HepG2 (cell line): ENCODE measurements around the gene NTM.

Source experiments
- ATF1 ChIP-seq: IDR thresholded peaks from 2 replicates; pipeline ENCODE4 v1.6.1; 2016; ENCODE audit warnings: mild to moderate bottlenecking, control low read depth
- CENPT ChIP-seq: sonication (generic); formaldehyde crosslinking; IDR thresholded peaks from 2 replicates; pipeline ENCODE4 v1.8.0; 2022; ENCODE audit warnings: low read depth, mild to moderate bottlenecking, moderate library complexity, missing genetic modification reagents
- CREB1 ChIP-seq, 2 experiments: fragments of 450-650 bp in 1 of 2; IDR thresholded peaks; 2 replicates each; pipeline ENCODE4 v1.6.1; 2016 to 2017; ENCODE audit warnings: control low read depth in 1 of 2, mild to moderate bottlenecking in 1 of 2, missing compliant biosample characterization in 1 of 2, missing genetic modification characterization in 1 of 2
- ELF1 ChIP-seq: sonication (generic); formaldehyde crosslinking; IDR thresholded peaks from 2 replicates; pipeline ENCODE4 v1.4.0; 2020; ENCODE audit warnings: missing genetic modification reagents
- FOSL1 ChIP-seq: sonication (generic); formaldehyde crosslinking; IDR thresholded peaks from 2 replicates; pipeline ENCODE4 v1.9.0; 2021; ENCODE audit warnings: missing genetic modification reagents, borderline replicate concordance
- POLR2AphosphoS5 ChIP-seq: IDR thresholded peaks from 2 replicates; pipeline ENCODE4 v1.6.1; 2012; ENCODE audit warnings: low read depth, low read length
- ZNF644 ChIP-seq: IDR thresholded peaks from 2 replicates; pipeline ENCODE4 v1.6.1; 2016; ENCODE audit warnings: low read depth
- TF ChIP-seq, protein P1 (sequence below): sonication (generic); formaldehyde crosslinking; IDR thresholded peaks from 2 replicates; pipeline ENCODE4 v1.5.0; 2020; ENCODE audit warnings: mild to moderate bottlenecking, missing genetic modification reagents, moderate library complexity
- TF ChIP-seq, protein P2 (sequence below), 2 experiments: sonication (generic) in 1 of 2; formaldehyde crosslinking in 1 of 2; IDR thresholded peaks; 2 replicates each; pipeline versions ENCODE4 v1.5.1 to v1.6.1; 2011 to 2020; ENCODE audit warnings: borderline replicate concordance in 1 of 2, low read depth in 1 of 2, low read length in 1 of 2, mild to moderate bottlenecking in 1 of 2, missing genetic modification reagents in 1 of 2, moderate library complexity in 1 of 2
- TF ChIP-seq, protein P3 (sequence below): sonication (generic); formaldehyde crosslinking; IDR thresholded peaks from 2 replicates; pipeline ENCODE4 v1.4.0; 2020; ENCODE audit warnings: missing genetic modification reagents; ENCODE audit errors: not compliant biosample characterization
- TF ChIP-seq, protein P4 (sequence below): sonication (generic); formaldehyde crosslinking; IDR thresholded peaks from 2 replicates; pipeline ENCODE4 v1.4.0; 2020; ENCODE audit warnings: missing genetic modification reagents
- TF ChIP-seq, protein P5 (sequence below): sonication (generic); formaldehyde crosslinking; IDR thresholded peaks from 2 replicates; pipeline ENCODE4 v1.8.0; 2022; ENCODE audit warnings: mild to moderate bottlenecking, missing genetic modification reagents, borderline replicate concordance
- TF ChIP-seq, protein P6 (sequence below): sonication (generic); formaldehyde crosslinking; IDR thresholded peaks from 2 replicates; pipeline ENCODE4 v1.8.0; 2022; ENCODE audit warnings: mild to moderate bottlenecking, missing genetic modification reagents

DNA sequence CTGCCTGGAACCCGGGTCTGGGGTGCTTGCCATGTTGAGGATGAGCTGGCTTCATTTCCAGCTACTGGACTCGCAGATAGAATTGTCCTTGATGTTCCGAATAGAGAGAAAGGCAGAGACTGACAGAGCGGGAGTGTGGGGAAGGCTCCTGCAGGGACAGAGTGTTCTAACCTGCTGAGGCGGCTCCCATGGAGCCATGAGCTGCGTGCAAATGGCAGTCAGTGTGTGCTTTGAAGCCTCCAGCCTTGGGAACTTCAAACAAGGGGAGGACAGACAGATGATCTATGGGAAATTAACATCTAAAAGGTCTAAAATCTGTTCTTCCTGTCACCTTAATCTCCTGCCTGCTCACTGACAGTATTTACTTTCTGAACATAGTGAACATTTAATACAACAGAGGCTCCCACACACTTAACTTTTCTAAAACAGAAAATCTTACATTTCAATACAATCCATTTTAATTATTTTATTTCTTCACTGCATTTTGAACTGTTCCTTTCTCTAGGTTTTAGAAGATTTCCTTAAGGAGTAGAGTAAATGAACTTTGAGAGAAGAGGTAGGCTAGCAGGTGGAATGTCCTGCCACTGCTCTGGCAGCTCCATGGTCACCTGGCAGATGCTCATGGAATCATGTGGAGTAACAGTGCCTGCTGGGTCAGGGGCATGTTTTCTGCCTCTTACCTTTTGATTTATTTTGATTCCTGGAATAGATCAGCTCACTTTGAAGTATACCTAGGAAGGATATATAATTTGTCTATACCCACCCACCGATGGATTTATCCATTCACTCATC is 481.7 kb downstream of the NTM start:
- TF ChIP-seq, protein P1, sequence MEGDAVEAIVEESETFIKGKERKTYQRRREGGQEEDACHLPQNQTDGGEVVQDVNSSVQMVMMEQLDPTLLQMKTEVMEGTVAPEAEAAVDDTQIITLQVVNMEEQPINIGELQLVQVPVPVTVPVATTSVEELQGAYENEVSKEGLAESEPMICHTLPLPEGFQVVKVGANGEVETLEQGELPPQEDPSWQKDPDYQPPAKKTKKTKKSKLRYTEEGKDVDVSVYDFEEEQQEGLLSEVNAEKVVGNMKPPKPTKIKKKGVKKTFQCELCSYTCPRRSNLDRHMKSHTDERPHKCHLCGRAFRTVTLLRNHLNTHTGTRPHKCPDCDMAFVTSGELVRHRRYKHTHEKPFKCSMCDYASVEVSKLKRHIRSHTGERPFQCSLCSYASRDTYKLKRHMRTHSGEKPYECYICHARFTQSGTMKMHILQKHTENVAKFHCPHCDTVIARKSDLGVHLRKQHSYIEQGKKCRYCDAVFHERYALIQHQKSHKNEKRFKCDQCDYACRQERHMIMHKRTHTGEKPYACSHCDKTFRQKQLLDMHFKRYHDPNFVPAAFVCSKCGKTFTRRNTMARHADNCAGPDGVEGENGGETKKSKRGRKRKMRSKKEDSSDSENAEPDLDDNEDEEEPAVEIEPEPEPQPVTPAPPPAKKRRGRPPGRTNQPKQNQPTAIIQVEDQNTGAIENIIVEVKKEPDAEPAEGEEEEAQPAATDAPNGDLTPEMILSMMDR = no peak
- TF ChIP-seq ZNF644 (CRISPR knock-in tag) (no peak), POLR2AphosphoS5 (no peak), FOSL1 (no peak), ATF1 (CRISPR knock-in tag) (no peak), CENPT (CRISPR knock-in tag) (no peak), CREB1 (IDR thresholded peaks at IDR 0.05) (no peak), CREB1 (CRISPR knock-in tag; IDR thresholded peaks at IDR 0.05) (no peak), ELF1 (no peak)
- TF ChIP-seq, protein P2, sequence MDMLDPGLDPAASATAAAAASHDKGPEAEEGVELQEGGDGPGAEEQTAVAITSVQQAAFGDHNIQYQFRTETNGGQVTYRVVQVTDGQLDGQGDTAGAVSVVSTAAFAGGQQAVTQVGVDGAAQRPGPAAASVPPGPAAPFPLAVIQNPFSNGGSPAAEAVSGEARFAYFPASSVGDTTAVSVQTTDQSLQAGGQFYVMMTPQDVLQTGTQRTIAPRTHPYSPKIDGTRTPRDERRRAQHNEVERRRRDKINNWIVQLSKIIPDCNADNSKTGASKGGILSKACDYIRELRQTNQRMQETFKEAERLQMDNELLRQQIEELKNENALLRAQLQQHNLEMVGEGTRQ (IDR thresholded peaks at IDR 0.05; ENCODE audit: low read depth, low read length) = no peak
- TF ChIP-seq, protein P2 (CRISPR knock-in tag; IDR thresholded peaks at IDR 0.05; ENCODE audit: borderline replicate concordance) = no peak
- TF ChIP-seq, protein P3, sequence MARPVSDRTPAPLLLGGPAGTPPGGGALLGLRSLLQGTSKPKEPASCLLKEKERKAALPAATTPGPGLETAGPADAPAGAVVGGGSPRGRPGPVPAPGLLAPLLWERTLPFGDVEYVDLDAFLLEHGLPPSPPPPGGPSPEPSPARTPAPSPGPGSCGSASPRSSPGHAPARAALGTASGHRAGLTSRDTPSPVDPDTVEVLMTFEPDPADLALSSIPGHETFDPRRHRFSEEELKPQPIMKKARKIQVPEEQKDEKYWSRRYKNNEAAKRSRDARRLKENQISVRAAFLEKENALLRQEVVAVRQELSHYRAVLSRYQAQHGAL = no peak
- TF ChIP-seq, protein P4, sequence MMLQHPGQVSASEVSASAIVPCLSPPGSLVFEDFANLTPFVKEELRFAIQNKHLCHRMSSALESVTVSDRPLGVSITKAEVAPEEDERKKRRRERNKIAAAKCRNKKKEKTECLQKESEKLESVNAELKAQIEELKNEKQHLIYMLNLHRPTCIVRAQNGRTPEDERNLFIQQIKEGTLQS (CRISPR knock-in tag) = no peak
- TF ChIP-seq, protein P5, sequence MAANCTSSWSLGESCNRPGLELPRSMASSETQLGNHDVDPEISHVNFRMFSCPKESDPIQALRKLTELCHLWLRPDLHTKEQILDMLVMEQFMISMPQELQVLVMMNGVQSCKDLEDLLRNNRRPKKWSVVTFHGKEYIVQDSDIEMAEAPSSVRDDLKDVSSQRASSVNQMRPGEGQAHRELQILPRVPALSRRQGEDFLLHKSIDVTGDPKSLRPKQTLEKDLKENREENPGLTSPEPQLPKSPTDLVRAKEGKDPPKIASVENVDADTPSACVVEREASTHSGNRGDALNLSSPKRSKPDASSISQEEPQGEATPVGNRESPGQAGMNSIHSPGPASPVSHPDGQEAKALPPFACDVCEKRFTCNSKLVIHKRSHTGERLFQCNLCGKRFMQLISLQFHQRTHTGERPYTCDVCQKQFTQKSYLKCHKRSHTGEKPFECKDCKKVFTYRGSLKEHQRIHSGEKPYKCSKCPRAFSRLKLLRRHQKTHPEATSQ (CRISPR knock-in tag) = no peak
- TF ChIP-seq, protein P6, sequence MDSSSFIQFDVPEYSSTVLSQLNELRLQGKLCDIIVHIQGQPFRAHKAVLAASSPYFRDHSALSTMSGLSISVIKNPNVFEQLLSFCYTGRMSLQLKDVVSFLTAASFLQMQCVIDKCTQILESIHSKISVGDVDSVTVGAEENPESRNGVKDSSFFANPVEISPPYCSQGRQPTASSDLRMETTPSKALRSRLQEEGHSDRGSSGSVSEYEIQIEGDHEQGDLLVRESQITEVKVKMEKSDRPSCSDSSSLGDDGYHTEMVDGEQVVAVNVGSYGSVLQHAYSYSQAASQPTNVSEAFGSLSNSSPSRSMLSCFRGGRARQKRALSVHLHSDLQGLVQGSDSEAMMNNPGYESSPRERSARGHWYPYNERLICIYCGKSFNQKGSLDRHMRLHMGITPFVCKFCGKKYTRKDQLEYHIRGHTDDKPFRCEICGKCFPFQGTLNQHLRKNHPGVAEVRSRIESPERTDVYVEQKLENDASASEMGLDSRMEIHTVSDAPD (CRISPR knock-in tag) = no peak
